ENCODE measurements around the gene CAB39.

GRCh38 chr2:230787101-230787500, 74.5 kb downstream of the CAB39 start:
- TF ChIP-seq CTCF (IDR thresholded peaks at IDR 0.05; ENCODE audit: borderline replicate concordance, extremely low read depth, low read length, poor library complexity, severe bottlenecking) (no peak), EZH2 (IDR thresholded peaks at IDR 0.05; ENCODE audit: borderline replicate concordance, low read depth, low read length, severe bottlenecking) (no peak)
